GM21447 (cell line): Measurements from ENCODE around the gene EXOC2.

Source experiments
- ATAC-seq: cut with Tn5 transposase; IDR thresholded peaks from one replicate; pipeline ENCODE4 v1.9.1; 2021; ENCODE audit not compliant: unreplicated experiment

Gene EXOC2

GRCh38 chr6:540490-540889 is 152.4 kb downstream of the EXOC2 start:
- ATAC-seq, result no peak

- ATAC-seq, result no peak
Measured at GRCh38 chr6:537114-537513, 155.8 kb downstream of the EXOC2 start.

GRCh38 chr6:530425-530824 is 162.5 kb downstream of the EXOC2 start:
- ATAC-seq, result no peak

DNA sequence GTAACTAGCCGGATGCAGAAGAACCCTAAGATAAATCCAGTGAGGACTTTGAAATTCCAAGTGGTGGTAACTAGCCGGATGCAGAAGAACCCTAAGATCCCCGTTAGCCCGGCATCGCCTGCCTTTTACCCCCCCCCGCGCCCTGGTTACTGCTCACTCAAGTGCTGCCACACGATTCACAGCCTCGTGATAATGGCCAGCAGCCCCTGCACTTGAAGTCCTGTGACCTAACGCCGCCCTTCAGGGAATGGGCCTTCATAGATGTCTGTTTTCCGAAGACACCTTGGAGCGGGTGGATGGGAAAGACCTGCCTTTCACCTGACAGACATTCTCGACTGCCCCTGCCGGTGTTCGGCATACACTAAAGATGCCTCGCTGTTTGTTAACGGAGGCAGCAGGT is 163.9 kb downstream of the EXOC2 start:
- no peak for ATAC-seq

DNA sequence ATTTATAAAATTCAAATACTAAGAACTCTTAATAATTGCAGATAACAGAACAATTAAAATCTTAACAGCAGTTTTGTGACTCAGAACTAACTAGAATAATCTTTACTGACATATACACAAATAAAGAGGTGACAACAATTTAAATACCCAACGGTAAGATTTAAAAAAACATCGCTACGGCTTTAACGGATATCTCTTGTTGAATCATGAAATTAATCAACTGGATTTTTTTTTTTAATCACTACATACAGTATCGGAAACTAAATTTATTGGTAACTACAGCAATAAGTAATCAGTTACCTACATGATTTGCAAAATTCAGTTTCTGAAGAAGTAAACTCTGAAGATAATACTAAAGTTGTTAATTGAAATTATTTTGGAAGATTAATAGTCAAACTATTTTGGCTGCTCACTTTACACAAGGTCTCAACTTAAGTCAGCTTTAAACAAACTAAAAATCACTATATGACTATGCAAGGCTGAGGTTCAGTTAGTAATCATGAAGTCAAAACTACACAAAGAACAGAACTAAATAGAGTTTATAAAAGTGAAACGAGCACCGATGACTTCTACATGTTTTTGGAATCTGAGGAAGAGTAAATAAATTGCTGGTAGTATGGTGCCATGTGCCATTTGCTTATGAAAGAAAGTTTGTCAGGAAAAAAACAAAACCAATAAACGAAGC is 164.8 kb downstream of the EXOC2 start:
- no peak for ATAC-seq

DNA sequence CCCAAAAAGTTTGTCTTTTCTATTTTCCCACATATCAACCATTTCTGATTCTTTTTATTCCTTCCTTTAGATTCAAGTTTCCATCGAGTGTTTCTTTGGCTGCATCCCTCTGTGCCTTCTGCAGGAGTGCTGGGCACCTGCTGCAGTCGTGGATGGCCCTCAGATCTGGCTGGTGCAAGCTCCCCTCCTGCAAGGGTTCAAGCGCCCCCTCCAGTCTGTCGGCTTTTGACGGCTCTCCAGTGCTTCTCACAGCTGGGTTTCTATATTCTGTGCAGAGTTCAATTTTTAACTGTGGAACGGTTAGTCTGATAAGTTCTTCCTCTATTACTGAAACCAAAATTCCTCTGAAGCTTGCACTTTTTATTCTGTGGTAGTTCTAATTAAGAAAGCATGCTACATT is 168.1 kb downstream of the EXOC2 start:
- no peak for ATAC-seq

GRCh38 chr6:520820-521219 is 172.1 kb downstream of the EXOC2 start:
- ATAC-seq, result no peak

GRCh38 chr6:518218-518617 is 174.7 kb downstream of the EXOC2 start:
- no peak for ATAC-seq

GRCh38 chr6:516213-516612 is 176.7 kb downstream of the EXOC2 start:
- ATAC-seq, result no peak

- no peak for ATAC-seq
Measured at GRCh38 chr6:515267-515666, 177.7 kb downstream of the EXOC2 start.

DNA sequence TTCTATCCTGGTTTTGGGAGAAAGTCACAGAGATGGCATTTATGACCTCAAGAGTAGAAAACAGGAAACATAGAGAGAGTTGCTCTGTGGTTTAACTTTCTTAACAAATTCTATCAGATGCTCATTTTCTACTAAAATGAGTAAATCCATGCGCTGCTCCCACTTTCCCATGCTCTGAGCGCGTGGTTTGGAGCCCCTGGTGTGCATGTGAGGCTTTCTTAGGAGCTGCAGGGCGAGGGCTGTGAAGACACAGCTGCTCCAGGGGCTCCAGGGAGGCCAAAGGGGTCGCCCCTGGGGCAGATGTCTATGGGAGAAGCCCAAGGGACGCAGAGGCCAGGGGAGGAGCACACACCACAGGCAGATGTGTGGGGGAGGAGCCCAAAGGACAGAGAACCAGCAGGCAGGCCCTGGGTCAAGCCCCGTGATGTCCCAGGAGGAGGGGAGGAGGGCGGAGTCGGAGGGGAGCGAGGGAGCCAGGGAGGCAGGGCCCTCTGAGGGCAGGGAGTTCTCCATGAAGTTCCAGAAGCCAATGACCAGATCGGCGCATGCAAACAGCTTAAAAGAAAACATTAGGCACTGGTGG is 178.5 kb downstream of the EXOC2 start:
- no peak for ATAC-seq

DNA sequence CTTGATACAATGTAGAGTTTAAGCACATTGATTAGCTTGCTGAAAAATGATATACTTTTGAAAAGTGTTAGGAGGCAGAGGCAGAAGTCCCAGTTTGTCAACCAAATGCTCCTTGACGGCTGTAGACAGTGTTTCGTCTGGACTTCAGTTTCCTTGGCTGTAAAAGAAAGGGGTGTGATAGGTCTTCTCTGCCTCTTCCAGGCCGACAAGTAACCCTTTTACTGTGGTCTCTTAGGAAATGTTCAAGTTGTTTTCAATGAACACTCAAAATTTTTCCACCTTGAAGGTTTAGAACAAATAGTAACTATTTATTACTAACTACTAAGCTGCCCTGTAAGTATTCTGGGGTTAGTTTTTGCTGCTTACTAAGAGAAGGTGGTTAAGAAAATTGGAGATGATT is 179.0 kb downstream of the EXOC2 start:
- ATAC-seq, result no peak

- ATAC-seq, result no peak
Measured at GRCh38 chr6:513058-513457, 179.9 kb downstream of the EXOC2 start.

- no peak for ATAC-seq
Measured at GRCh38 chr6:511488-512137, 181.3 kb downstream of the EXOC2 start.

- no peak for ATAC-seq
Measured at GRCh38 chr6:509676-510075, 183.3 kb downstream of the EXOC2 start.

GRCh38 chr6:508614-509013 is 184.3 kb downstream of the EXOC2 start:
- no peak for ATAC-seq

DNA sequence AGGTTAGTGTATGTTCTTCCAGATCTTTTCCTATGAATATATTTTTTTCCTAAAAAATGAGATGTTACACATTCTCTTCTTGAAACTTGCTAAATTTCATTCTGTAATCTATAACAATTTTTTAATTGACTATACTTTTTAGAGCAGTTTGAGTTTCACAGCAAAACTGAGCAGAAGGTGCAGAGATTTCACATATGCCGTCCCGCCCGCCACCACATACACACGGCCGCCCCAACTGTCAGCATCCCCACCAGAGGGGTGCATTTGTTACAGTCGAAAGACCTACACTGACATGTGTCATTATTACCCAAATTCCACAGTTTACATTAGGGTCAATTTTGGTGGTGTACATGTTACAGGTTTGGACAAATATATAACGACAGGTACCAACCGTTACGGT is 184.9 kb downstream of the EXOC2 start:
- ATAC-seq, result no peak

DNA sequence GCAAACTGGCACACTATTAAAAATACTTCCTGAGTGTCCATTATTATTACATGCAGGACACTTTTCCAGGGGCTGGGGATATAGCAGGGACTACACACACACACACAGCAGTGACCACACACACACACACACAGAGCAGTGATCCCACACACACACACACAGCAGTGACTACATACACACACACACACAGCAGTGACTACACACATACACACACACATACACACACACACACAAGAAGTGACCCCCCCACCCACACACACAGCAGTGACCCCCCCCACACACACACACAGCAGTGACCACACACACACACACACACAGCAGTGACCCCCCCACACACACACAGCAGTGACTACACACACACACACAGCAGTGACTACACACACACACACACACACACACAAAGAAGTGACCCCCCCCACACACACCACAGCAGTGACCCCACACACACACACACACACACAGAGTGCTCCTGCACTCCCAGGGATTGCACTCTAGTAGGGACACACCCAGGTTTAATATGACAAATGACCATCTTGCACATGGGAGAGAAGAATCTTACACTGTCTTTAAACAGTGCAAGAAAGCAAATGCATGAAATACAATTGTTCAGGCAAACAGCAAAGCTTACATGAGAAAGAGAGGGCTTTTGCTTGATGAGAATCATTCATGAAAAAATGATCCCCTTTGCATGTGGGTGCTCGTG is 185.9 kb downstream of the EXOC2 start:
- ATAC-seq, result no peak

DNA sequence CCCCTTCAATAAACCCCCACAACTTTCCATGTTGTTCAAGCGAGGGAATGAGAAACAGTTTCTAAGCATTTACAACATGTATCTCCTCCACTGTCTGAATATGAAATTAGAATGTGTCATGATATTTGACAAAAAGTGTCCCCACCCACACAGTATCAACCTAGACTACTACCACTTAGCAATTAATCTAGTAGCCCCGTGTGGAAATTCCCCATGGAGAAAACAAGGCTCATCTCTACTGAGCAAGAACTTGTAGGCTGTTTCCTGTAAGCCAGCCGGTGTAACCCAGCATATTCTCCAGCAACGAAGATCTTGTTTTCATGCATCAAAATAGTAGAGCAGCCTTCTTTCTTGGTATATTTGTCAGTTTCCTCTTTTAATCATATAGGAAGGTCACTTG is 186.4 kb downstream of the EXOC2 start:
- ATAC-seq, result no peak

- no peak for ATAC-seq
Measured at GRCh38 chr6:505374-505773, 187.6 kb downstream of the EXOC2 start.

DNA sequence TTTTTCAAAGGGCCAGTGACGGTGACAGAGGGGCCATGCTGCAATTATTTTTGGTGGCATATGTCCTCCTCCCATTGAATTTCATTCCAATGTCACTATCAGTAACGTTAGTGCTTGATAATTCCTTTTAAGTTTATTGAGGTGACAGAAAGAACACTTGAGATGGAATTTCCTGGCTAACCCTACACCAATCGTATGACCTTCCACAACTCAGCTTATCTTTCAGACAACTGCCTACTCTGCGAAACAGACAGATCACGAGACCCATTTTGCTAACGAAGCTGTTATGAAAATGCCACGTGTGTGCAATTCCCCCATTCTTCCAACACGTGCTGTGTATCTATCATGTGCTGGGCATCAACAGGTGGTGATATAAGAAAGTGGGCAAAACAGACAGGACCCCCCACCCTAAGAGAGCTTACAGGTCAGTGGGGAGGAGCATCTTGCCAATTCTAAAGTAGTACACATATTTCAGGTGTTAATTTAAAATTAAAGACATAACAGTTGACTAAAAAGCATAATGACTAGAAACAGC is 188.4 kb downstream of the EXOC2 start:
- no peak for ATAC-seq
